Endothelial cell of umbilical vein (primary cell): ENCODE results near the gene FMNL2. TPM values are rescaled to one million over a fixed set of nuclear protein-coding genes. Genes with fewer than 3 reads are reported as not detected.

Experiments
- BruUV-seq: library from RNA; stranded (reverse); fragments of 400-500 nt; replicated peaks from 2 replicates; lab custom pipeline; 2021; lab: Mats Ljungman, UMichigan
- CTCF ChIA-PET: fragments of 300-600, 350-600 bp; sonication (Branson Sonifier 250); formaldehyde crosslinking; loops from one replicate; lab custom pipeline; 2021; ENCODE audit warnings: antibody characterized with exemption, inconsistent platforms; lab: Charles Lee
- POLR2A ChIA-PET: fragments of 300-600, 350-600 bp; sonication (Branson Sonifier 250); formaldehyde crosslinking; loops from one replicate; lab custom pipeline; 2021; ENCODE audit warnings: antibody characterized with exemption, inconsistent platforms; lab: Charles Lee
- DNase-seq: peaks from one replicate; pipeline ENCODE4 v3.0.0-alpha.2; 2011; ENCODE audit warnings: low read depth, low spot score
- FAIRE-seq: peaks from 2 replicates; lab custom pipeline; 2011; peaks lifted over from hg19 to GRCh38; lab: Jason Lieb, UNC
- H2AFZ ChIP-seq: 2 replicates; pipeline ENCODE4 v1.6.0; 2012; ENCODE audit warnings: low read depth, low read length, control low read depth, inconsistent platforms
- H3K27ac ChIP-seq: 2 replicates; pipeline ENCODE4 v1.5.1; 2011; ENCODE audit warnings: low read depth, mild to moderate bottlenecking, control low read depth, low read length, moderate library complexity; ENCODE audit not compliant: insufficient read depth
- H3K27me3 ChIP-seq, 2 experiments: 2 replicates each; pipeline versions ENCODE4 v1.6.0 to v1.6.1; 2011; ENCODE audit warnings: low read length in 2 of 2, mixed read lengths in 1 of 2; ENCODE audit not compliant: control insufficient read depth in 2 of 2, insufficient read depth in 2 of 2
- H3K36me3 ChIP-seq, 2 experiments: 2 replicates in 1 of 2; 3 replicates in 1 of 2; pipeline ENCODE4 v1.5.1; 2011; ENCODE audit warnings: low read length in 2 of 2, mild to moderate bottlenecking in 1 of 2, moderate library complexity in 1 of 2; ENCODE audit not compliant: control insufficient read depth in 2 of 2, insufficient read depth in 2 of 2; ENCODE audit errors: extremely low read depth in 1 of 2
- H3K4me1 ChIP-seq: 3 replicates; pipeline ENCODE4 v1.5.1; 2011; ENCODE audit warnings: mild to moderate bottlenecking, low read length; ENCODE audit not compliant: control insufficient read depth, insufficient read depth; ENCODE audit errors: extremely low read depth
- H3K4me2 ChIP-seq: 2 replicates; pipeline ENCODE4 v1.6.1; 2011; ENCODE audit warnings: low read length, control low read depth, mixed read lengths; ENCODE audit not compliant: insufficient read depth
- H3K4me3 ChIP-seq, 3 experiments: fragments of 200-600 bp in 1 of 3; sonication (generic), shearing (Covaris generic) in 1 of 3; replicated peaks in 1 of 3; 2 replicates each; pipeline ENCODE4 v1.5.1; 2011 to 2016; ENCODE audit warnings: control low read depth in 3 of 3, low read length in 3 of 3, mild to moderate bottlenecking in 2 of 3, inconsistent platforms in 1 of 3, low read depth in 1 of 3, moderate library complexity in 1 of 3; ENCODE audit not compliant: insufficient read depth in 1 of 3
- H3K79me2 ChIP-seq: 2 replicates; pipeline ENCODE4 v1.6.0; 2012; ENCODE audit warnings: low read length, inconsistent platforms; ENCODE audit not compliant: control insufficient read depth, insufficient read depth
- H3K9ac ChIP-seq: replicated peaks from 2 replicates; pipeline ENCODE3; 2011; ENCODE audit warnings: low read length, control low read depth; ENCODE audit not compliant: insufficient read depth; ENCODE audit errors: extremely low read depth
- H3K9me1 ChIP-seq: replicated peaks from 3 replicates; pipeline ENCODE4 v1.6.0; 2011; ENCODE audit warnings: mild to moderate bottlenecking, low read length; ENCODE audit not compliant: control insufficient read depth, insufficient read depth; ENCODE audit errors: extremely low read depth
- H3K9me3 ChIP-seq: replicated peaks from 2 replicates; pipeline ENCODE4 v1.5.1; 2012; ENCODE audit warnings: low read length, inconsistent platforms; ENCODE audit not compliant: control insufficient read depth, insufficient read depth
- H4K20me1 ChIP-seq: replicated peaks from 2 replicates; pipeline ENCODE3; 2011; ENCODE audit warnings: mild to moderate bottlenecking, low read length; ENCODE audit not compliant: control insufficient read depth, insufficient read depth; ENCODE audit errors: extremely low read depth
- EZH2 ChIP-seq: IDR thresholded peaks from 2 replicates; pipeline ENCODE4 v1.6.1; 2012; ENCODE audit warnings: borderline replicate concordance, low read depth, mild to moderate bottlenecking, moderate library complexity, low read length, inconsistent platforms; ENCODE audit not compliant: severe bottlenecking
- FOS ChIP-seq: IDR thresholded peaks from 2 replicates; pipeline ENCODE4 v1.6.1; 2011; ENCODE audit warnings: mild to moderate bottlenecking, low read length, moderate library complexity, borderline replicate concordance; ENCODE audit not compliant: insufficient read depth
- GATA2 ChIP-seq: IDR thresholded peaks from 2 replicates; pipeline ENCODE4 v1.7.0; 2011; ENCODE audit warnings: low read depth, mild to moderate bottlenecking, moderate library complexity, mixed read lengths, low read length; ENCODE audit not compliant: insufficient read length, insufficient read depth
- MAX ChIP-seq: IDR thresholded peaks from 2 replicates; pipeline ENCODE4 v1.6.1; 2011; ENCODE audit not compliant: insufficient read depth, insufficient read length
- POLR2A ChIP-seq: IDR thresholded peaks from 2 replicates; pipeline ENCODE4 v1.6.1; 2012; ENCODE audit warnings: low read depth, mild to moderate bottlenecking, control low read depth, low read length
- dilution Hi-C: fragments of 300-500 bp; cut with MboI; formaldehyde crosslinking; loops from one replicate; pipeline ENCODE4 v1.15.0; 2019; ENCODE audit warnings: low sequenced_read_pairs; ENCODE audit not compliant: extremely low pct_ligation_motif_present
- intact Hi-C: fragments of 100-400 bp; cut with micrococcal nuclease; formaldehyde crosslinking; loops from one replicate; pipeline ENCODE4 v1.10.0; 2022
- polyA plus RNA-seq, 4 experiments: library from polyadenylated mRNA; depleted of rRNA in 3 of 4; stranded (reverse) in 3 of 4; unstranded in 1 of 4; fragments of >200 nt; gene quantifications; 2 replicates each; pipeline versions ENCODE4 v1.2.1 to v1.2.3, GENCODE V29; 2011 to 2012; ENCODE audit warnings: missing spikeins in 1 of 4
- total RNA-seq: library from RNA; stranded (reverse); gene quantifications from 2 replicates; pipeline ENCODE4 v1.2.3, GENCODE V29; 2021

FMNL2 gene
- total and polyA plus RNA-seq, 2 donors (not counting 3 experiments of a cell fraction or from before 2014, with no cell fraction given), result 8.3 to 28.0 TPM

- no peak for FAIRE-seq
- peaks cover 10% of the 10 kb centered on the region for H3K4me1 ChIP-seq
- BruUV-seq, result no TSS peak
- H3K4me2 ChIP-seq, result no peak overlapping the region
- no peaks in the 10 kb centered on the region for H3K9me3 ChIP-seq
- CTCF ChIA-PET, result interaction anchor here (0.8 to 3.1 kb wide), 5 partner anchors 13 to 132 kb away, joined by 3 to 12 read pairs (median 3); no protein-coding TSS in a partner anchor
- no peak overlapping the region for H3K9ac ChIP-seq
- intact Hi-C loops (no loop called here), dilution Hi-C loops (no loop called here)
- TF ChIP-seq MAX (no peak), EZH2 (no peak), GATA2 (no peak), POLR2A (no peak), FOS (no peak)
- no peak overlapping the region for H2AFZ ChIP-seq
- no peaks in the 10 kb centered on the region for H3K9me1 ChIP-seq
- H3K79me2 ChIP-seq, result peaks cover 30% of the 10 kb centered on the region
- no peak for DNase-seq
- H3K27ac ChIP-seq, result no peak overlapping the region
- no peaks in the 10 kb centered on the region for H3K36me3 ChIP-seq
- H3K4me3 ChIP-seq, result no peak overlapping the region
- H4K20me1 ChIP-seq, result no peaks in the 10 kb centered on the region
- H3K27me3 ChIP-seq, result no peaks in the 10 kb centered on the region
- POLR2A ChIA-PET, result no interaction called here
Observed at GRCh38 chr2:152467677-152468410, 132.9 kb downstream of the FMNL2 start.
